ENCODE results near the gene BPIFB1.

BPIFB1 gene

GRCh38 chr20:33282991-33283555 is at the start of gene BPIFB1:
BPIFB1 (plus strand) TSS chr20:33283214; CDS start chr20:33286074, 2,860 bp downstream.
- no peak for DNase-seq

GRCh38 chr20:33234050-33234449 is 49.0 kb upstream of the BPIFB1 start:
- DNase-seq, result no peak

- DNase-seq, result no peak
Measured at GRCh38 chr20:33235696-33236095, 47.3 kb upstream of the BPIFB1 start, which contains the start of gene BPIFA1. BPIFA1 (plus strand) TSS chr20:33235996; CDS start chr20:33237712, 1,716 bp downstream.

- no peak for DNase-seq
Measured at GRCh38 chr20:33236351-33236750, 46.7 kb upstream of the BPIFB1 start.

DNA sequence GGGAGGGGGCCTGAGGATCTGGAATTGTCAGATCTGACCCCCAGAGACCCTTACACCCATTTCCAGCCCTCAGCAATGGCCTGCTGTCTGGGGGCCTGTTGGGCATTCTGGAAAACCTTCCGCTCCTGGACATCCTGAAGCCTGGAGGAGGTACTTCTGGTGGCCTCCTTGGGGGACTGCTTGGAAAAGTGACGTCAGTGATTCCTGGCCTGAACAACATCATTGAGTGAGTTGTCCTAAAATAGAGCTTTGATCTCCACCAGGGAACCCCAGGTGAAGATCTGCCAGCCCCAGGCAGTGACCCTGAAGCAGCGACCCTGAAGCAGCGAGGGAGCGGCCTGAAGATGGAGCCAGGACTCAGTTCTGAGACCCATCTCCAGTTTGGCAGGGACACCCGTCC is 45.0 kb upstream of the BPIFB1 start:
- no peak for DNase-seq

- no peak for DNase-seq
Measured at GRCh38 chr20:33239418-33239817, 43.6 kb upstream of the BPIFB1 start.

GRCh38 chr20:33239979-33240736 is 42.9 kb upstream of the BPIFB1 start:
- DNase-seq, result no peak

DNA sequence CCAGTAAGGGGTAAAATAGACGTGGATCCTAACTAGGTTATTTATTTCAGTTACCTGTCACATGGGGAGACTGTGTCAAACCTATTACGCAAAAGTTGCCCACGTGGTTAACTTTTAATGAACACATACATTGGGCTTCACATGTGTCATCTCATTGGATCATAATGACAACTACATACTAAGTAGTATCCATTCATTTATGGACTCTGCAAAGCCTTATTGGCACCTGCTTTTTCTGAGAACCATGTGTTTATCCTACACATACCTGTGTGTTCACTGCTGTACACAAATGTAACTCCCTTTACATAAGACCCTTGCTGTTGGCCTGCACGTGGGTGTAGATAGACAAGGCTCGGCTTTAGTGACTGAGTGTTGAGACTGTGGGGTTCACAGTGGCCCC is 42.1 kb upstream of the BPIFB1 start:
- no peak for DNase-seq

- no peak for DNase-seq
Measured at GRCh38 chr20:33242319-33243100, 40.5 kb upstream of the BPIFB1 start.

DNA sequence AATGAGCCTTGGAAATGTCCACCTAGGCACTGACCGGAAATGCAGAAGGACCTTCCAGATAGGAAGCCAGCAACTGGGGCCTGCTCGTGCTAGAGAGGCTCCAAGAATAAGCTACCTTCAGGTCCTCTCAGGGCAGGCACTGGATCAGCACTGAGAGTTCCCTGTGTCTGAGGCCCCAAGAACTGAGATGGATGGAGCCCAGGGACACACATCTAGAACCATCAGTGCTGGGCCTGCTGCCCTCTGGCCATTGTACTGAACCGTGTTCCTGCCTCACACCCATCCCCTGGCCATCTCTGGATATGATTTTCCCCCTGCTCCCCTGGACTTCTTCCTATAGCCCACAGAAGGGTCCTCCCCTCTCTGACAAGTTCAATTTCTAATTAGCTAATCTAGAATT is 36.9 kb upstream of the BPIFB1 start:
- no peak for DNase-seq

DNA sequence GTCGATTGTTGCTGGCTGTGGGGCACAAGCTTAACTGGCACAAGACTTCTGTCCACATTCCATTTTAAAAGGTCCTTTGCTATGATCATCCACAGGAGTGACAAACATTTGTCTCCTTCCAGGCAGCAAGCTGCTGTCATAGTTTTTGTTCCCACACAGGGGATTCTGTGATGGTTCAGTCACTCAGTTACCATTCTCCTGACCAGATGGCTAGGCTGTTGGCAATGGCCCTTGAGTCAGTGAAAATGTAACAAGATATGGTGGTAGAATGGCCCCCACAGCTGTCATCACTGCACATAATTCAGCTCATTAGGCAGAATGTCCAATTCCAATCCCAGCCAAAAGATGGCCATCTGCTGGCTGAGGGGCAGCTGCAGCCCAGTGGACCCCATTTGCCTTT is 33.6 kb upstream of the BPIFB1 start:
- DNase-seq, result no peak

GRCh38 chr20:33250666-33251065 is 32.3 kb upstream of the BPIFB1 start:
- DNase-seq, result no peak

DNA sequence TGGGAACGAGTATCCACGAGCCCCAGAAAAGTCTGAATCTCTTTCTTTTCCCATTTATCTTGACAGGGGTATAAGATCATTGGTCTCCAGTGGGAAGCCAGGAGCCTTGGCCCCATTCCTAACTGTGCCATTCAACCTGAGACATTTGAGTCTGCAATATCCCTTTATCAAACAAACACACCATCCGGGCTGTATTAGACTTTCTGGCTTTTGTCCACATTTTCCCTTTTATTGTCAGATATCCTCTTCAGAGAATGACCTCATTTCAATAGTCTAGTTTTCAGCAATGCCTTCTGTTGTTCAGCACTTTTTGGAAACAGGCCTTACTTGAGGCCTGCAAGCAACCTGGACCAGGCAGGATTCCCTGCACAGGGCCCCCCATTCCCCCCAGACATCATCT is 31.5 kb upstream of the BPIFB1 start:
- no peak for DNase-seq

GRCh38 chr20:33252460-33252859 is 30.6 kb upstream of the BPIFB1 start:
- no peak for DNase-seq

- DNase-seq, result no peak
Measured at GRCh38 chr20:33255005-33255404, 28.0 kb upstream of the BPIFB1 start.

DNA sequence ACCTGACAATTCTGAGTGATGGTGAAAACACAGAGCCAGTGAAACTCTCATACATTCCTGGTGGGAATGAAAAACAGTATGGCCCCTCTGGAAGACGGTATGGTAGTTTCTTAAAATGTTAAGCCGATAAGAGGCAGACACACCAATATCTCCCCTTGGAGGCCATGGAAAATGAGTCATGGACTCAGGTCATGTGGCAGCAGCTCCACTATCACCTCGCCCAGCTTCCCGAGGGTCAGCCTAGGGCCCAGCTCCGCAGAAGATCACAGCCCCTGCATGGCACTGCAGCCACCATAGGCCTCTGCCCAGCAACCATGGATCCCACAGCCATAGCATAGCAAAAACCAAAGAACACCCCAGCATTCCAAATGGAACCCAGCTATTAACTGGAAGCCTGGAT is 25.8 kb upstream of the BPIFB1 start:
- no peak for DNase-seq

DNA sequence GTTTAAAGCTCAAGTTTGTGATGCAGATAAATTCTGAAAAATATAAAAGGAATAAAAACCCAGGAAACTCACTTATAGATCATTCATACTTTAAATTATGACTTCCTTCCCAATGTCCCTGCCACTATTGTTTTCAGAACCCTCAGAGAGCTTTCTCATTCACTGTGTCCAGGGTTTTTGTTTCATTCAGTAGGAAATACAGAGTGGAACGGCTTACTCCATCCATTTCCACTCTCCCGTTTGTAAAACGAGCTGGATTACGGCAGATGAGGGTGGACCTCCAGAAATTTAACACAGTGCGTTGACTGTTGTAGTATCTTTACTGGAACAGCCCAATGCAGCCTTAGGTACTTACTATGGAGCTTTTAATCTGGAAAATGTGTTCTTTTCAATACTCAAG is 23.6 kb upstream of the BPIFB1 start:
- DNase-seq, result no peak

DNA sequence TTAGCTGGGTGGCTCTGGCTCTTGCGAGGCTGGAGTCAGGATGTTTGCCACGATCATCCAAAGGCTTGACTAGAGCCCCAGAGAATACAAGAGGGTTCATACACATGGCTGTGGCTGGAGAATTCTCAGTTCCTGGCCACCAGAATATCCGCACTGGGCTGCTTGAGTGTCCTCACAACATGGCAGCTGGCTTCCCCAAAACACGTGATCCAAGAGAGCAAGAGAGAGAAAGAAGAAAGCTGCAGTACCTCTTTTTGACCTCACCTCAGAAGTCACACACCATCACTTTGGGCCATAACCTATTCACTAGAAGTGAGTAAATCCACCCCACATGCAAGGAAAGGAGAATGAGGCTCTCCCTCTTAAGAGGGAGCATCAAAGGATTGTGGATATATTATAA is 21.5 kb upstream of the BPIFB1 start:
- DNase-seq, result no peak

GRCh38 chr20:33262658-33263065 is 20.4 kb upstream of the BPIFB1 start:
- no peak for DNase-seq

GRCh38 chr20:33263784-33264183 is 19.2 kb upstream of the BPIFB1 start:
- no peak for DNase-seq

GRCh38 chr20:33267701-33268100 is 15.3 kb upstream of the BPIFB1 start:
- DNase-seq, result no peak

GRCh38 chr20:33272155-33272873 is 10.7 kb upstream of the BPIFB1 start:
- no peak for DNase-seq

Data from activated gamma-delta T cell treated with Interleukin-2 at 50 U/mL for 16 hours (primary cell).